HG03460 (cell line): ENCODE data around the gene FOXK2.
"Not testable (repeated sequence)": the region's sequence is repeated elsewhere in the genome, so short reads cannot be mapped to it uniquely, and the experiment has no call there.

Source experiments
- ATAC-seq: cut with Tn5 transposase; IDR thresholded peaks from one replicate; pipeline ENCODE4 v1.9.1; 2021; ENCODE audit not compliant: unreplicated experiment

FOXK2 gene

DNA sequence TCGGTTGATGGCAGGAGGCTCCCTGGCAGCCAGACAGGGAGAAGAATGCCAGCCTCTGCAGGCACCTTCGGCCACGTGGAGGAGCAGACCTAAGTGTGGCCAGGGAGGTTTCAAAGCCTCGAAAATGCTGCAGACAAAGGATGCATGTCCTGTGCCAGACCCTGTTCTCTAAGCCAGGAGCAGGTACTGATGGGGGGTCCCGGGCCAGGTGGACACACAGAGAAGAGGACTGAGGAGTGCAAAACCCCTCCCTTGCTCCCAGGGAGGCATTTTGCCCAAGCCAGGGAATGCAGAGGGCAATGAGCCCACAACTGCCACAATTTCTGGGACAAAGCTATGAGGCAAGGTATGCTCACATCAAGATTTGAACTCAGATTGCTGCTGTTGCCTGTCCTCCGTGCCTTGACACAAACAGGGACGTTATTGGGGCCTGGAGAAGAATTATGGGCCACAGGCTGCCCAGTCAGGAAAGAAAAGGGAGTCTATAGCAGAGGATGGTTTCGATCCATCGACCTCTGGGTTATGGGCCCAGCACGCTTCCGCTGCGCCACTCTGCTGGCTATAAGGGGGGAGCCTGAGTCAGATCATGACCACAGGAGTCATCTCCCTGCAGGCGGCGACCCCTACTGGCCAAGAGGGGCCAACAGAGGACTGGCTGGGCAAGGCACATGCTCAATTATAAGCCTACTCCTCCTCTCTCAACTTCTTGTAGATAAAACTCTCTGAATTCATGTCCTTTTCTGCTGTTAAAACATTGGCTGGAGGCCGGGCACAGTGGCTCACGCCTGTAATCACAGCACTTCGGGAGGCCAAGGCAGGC lies 25.1 kb upstream of the FOXK2 start:
- ATAC-seq: peak; percentile 51

DNA sequence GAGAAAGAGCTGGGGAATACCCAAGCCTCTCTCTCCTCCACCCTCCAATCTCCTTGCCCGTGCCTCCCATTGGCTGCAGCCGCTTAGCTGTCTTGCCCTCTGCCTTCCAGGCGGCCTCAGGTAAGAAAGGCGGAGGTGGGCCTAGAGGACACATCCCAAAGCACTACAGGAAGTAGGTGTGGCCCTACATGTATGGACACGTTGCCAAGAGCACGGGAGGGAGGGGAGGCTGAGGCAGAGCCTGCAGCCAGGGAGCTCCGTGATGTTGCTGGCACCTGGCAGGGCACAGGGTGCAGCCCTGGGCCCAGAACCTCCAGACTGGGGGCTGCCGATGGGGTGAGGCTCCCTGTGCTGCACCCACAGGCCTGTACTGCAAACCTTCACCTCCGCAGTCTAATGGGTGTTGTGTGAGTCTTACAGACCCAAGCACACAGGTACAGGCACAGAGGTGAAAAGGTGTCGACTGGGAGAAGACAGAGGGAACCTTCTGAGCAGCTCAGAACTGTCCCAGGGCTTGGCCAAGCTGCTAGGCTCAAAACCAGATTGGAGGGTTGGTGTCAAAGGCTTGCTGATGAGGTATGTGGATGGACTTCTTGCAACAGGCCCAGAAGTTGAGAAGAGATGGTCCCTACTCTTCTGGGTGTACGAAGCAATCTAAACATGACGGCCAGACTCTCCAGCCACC lies 23.5 kb upstream of the FOXK2 start:
- no peak for ATAC-seq

DNA sequence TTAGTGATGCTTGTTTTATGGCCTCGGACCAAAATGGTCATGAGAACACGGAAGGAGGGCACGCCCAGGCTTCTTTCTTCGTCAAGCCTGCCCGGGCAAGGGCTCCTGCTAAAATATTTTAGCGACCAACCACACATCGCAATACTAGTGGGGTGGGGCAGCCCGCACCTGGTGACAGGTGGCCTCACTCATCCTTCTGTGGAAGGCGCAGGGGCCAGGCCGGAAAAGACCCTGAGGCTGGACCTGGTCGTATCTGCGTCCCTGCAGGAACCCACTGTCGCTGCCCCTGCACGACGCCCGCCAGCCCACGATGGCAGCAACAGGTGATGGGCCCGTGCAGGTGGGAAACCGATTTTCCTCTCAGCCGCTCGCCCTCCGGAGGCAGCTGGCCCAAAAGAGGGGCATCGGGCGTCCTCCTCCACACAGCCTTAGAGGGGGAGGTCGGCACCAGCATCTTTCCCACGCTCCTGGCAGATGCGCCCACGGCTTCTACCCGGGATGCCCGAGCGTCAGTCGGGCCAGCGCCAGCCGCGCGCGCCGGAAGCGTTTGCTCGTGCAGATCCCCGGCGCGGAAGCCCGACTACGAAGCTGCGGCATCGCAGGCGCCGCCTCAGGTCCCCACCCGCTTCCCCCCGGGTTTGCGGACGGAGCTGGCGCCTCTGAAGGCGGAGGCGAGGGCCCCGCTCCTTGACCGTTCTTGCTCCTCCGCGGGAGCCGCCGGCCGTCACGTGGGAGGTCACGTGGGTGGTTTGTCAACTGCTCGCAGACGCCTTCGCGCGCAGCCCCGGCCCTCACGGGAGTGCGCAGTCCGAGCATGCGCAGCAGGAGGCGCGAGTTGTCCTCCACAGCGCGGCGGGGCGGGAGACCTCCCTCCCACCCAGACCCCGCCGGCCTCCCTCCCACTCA lies 22.8 kb upstream of the FOXK2 start:
- peak; percentile 61 for ATAC-seq

DNA sequence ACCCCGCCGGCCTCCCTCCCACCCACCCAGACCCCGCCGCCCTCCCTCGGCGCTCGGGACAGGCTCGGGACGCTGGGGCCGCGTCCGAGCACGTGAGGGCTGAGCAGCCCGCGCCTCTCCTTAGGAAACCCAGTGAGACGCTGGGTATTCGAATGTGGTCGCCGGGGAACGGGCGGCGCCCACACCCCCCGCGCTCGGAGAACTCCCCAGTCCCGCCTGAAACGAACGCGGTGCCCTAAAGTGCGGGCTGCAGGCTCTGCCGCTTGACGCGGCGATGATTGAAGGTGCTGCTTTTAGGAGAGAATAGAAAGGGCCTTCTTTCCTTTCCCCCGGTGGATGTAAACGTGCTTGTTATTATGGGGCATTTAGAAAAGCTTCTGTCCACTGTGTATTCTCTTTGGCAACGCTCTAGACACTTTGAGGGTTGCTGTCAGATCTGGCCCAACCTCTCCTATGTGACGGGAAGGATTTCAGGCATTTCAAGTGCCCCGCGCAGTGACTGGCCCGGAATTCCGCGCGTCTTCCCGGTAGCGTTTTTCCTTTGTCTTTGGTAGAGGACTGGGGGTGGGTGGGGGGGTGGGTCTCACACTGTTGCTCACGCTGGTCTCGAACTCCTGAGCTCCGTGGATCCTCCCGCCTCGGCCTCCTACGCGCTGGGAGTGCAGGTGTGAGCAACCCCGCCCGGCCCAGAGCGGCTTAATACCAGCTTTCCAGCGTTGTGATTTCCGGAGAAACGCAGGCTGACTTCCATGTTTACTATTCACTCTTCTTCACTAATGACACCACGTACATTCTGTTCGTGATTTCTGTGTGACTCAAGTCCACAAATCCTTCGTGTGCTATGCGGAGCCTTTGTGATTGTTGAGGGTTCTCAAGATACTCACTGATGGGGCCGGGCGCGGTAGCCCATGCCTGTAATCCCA lies 21.8 kb upstream of the FOXK2 start:
- ATAC-seq: peak; percentile 6

DNA sequence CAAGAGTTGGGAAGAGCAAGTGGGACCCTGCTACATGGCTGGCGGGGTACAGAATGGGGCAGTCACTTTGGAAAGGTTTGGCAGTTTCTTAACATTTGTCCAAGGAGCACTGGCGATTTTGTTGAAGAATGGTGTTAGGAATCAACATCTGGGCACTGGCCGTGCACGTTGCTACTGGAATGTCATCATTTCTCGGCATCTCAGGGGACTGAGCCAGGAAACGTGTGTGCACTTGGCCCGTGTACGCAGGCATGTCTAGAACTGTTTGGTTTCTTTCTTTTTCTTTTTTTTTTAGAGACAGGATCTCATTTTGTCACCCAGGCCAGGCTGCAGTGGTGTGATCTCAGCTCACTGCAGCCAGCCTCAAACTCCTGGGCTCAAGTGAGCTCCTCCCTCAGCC lies 17.3 kb upstream of the FOXK2 start:
- ATAC-seq: no peak

DNA sequence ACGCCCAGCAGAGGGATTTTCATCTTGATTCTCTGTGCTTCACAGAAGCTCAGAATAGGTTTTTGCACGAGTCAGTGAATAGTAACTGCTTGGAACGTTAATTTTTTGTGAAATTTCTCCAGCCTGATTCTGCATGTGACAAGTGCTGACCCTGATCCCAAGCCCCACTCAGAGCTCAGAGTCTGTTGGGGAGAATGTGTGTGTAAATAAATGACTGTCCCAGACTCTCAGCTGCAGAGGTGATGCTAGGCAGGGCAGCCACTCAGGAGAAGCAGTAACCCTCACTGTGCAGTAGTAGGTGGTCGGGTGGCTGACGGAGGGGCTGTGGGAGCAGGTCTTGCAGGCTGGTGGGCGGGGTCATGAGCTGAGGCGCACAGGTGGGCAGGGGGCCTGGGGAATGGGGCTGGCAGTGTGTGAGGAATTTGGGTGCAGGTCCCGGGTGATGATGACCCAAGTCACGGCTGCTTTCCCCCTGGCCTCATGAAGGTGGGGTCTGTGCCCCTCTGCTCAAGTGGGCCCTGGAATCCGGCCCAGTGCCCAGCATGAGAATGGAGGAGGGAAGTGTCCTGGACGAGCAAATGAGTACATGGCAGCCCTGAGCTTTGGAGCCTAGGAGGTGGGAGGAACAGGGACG lies 16.3 kb upstream of the FOXK2 start:
- ATAC-seq: no peak

DNA sequence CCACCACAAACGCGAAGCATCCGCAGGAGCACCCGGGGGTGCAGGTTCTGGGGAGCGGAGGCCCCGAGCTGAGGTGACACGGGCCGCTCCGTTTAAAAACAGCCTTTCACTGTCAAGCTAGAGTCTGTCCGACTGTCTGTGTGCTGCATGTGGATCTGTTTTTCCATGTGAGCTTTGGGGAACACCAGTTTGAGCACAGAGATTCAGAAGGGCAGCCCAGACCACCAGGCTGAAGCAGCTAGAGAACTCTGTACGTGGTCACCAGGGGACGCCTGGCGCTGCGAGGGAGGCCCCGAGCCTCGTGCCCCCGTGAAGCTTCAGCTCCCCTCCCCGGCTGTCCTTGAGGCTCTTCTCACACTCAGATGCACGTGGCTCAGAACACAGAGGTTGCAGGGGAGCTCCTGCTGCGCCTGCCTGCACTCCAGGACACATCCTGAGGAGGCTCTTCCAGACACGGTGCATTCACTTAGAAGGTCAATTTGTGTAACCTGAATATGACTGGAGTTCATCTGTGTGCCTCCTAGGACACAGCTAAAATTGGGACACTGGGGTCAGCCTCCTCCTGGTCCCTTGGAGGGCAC lies 15.7 kb upstream of the FOXK2 start:
- ATAC-seq: no peak

DNA sequence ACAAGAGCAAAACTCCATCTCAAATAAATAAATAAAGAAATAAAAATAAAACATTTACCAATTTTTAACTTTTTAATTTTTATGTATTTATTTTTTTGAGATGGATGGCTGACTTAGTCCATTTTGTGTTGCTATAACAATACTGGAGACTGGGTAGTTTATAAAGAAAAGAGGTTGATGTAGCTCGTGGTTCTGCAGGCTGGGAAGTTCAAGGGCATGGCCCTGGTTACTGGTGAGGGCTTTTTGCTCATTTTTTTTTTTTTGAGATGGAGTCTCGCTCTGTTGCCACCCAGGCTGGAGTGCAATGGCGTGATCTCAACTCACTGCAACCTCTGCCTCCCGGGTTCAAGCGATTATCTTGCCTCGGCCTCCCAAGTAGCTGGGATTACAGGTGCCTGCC lies 14.2 kb upstream of the FOXK2 start:
- no peak for ATAC-seq

DNA sequence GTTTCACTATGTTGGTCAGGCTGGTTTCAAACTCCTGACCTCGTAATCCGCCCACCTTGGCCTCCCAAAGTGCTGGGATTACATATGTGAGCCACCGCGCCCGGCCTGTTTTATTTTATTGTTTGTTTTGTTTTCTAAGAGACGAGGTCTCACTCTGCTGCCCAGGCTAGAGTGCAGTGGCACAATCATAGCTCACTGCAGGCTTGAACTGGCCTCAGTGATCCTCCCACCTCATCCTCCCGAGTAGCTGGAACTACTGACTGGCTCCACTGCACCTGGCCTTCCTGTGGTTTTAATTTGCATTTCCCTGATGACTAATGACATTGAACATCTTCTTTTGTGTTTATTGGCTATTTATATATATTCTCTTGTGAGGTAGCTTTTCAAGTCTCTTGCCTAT lies 13.1 kb upstream of the FOXK2 start:
- ATAC-seq: peak; percentile 90

DNA sequence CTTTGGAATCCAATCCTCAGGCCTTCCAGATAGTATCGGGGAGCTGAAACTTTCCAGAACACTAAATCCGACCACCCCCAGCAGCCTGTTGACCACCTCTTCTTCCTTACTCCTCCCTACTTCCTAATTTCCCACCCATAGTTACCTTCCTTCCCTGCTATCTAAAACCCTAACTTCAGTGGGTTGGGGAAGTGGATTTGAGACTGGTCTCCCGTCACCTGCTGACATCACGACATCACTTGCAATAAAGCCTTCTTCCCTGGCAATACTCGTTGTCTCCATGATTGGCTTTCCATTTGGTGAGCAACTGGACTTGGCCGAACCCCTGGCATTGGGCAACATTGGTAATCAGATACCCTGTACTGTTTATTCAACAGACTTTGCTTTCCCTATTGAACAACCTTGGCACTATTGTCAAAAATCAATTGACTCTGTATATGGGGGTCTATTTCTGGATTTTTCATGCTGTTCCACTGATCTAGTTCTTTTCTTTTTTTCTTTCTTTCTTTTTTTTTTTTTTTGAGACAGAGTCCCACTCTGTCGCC lies 11.8 kb upstream of the FOXK2 start:
- no peak for ATAC-seq

DNA sequence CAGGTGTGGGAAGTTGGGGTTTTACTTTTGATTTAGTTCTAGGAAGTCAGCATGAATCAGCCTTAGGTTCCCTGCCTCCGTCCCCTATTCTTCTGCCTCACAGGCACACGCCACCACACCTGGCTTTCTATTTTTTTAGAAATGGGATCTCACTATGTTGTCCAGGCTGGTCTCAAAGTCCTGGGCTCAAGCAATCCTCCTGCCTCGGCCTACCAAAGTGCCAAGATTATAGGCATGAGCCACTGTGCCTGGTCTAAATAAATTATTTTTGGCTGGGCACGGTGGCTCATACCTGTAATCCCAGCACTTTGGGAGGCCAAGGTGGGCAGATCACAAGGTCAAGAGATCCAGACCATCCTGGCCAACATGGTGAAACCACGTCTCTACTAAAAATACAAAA lies 7.9 kb upstream of the FOXK2 start:
- ATAC-seq: not testable (repeated sequence)

DNA sequence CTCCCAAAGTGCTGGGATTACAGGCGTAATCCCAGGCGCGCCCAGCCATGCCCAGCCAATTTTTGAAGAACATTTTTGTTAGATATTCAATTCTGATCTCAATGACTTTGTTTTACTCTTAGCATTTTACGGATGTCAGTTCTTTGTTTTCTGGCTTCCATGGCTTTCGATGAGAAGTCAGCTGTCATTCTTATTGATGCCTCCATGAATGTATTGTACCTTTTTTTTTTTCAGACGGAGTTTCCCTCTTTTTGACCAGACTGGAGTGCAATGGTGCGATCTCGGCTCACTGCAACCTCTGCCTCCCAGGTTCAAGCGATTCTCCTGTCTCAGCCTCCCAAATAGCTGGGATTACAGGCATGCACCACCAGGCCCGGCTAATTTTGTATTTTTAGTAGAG lies 5.7 kb upstream of the FOXK2 start:
- ATAC-seq: not testable (repeated sequence)

DNA sequence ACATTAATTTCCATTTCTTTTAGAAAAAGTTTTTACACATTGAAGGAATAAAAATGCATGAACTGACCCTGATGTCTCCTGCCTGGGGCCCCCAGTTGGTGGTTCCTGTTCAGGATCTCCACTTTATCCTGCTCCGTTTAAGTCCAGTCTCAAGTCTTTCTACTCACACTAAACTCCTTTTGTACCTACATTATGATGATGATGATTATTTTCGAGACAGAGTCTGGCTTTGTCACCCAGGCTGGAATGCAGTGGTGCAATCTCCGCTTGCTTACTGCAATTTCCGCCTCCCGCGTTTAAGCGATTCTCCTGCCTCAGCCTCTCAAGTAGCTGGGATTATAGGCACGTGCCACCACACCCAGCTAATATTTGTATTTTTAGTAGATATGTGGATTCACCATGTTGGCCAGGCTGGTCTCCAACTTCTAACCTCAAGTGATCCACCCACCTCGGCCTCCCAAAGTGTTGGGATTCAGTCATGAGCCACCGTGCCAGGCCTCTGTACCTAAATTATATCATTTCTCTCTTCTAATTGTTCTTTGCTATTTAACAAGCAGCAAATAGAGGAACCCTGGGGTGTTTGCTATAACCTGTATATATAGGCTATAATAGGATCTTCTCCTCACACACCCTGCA lies 2.2 kb upstream of the FOXK2 start:
- no peak for ATAC-seq

DNA sequence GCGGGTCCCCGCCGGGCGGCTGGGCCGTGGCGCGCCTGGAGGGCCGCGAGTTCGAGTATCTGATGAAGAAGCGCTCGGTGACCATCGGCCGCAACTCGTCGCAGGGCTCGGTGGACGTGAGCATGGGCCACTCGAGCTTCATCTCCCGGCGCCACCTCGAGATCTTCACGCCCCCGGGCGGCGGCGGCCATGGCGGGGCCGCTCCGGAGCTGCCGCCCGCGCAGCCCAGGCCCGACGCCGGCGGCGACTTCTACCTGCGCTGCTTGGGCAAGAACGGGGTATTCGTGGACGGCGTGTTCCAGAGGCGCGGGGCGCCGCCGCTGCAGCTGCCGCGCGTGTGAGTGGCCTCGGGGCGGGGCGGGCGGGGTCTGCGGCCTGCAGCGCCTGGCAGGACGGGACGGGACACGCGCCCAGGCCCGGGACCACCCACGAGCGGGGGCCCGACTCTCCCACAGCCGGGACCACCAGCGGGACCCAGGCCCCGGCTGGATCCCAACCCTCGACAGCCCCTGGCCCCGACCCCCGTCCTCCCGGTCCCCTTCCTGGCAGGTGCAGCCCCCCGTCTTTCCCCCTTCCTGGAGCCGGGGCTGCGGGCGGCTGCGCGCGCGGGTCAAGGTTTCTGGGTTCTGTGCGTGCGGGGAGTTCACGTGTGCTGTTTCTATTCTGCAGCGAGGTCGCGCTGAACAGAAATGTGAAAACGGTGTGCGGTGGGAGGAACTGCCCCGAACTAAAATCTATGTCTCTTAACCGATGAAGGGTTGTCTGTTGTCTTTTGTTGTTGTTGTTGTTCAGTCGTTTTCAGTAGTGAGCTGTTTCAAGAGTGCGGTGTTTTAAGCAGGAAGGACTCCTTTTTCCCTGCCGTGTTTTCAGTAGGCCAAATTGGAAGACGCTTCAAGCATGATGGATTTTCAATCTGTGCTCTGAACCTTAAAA lies 705 bp downstream of the FOXK2 start:
- no peak for ATAC-seq

DNA sequence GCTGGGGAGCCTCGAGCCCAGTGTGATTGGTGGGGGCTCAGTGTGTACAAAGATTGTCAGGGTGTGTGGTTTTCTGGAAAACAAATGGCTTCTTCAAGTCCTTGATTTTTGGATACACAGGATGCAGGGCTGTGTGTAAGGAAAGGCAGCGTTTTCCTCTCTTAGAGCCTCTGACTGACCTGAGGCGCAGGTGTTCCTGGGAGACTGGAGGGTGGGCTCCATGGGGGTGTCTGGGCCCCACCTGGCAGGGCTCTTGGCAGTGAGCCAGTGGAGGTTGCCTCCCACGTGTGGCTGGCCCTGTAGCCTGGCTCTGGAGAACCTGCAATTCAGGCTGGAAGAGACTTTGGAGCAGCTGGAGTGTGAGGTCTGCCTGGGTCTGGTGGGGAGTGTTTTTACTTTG lies 5.0 kb downstream of the FOXK2 start:
- no peak for ATAC-seq

DNA sequence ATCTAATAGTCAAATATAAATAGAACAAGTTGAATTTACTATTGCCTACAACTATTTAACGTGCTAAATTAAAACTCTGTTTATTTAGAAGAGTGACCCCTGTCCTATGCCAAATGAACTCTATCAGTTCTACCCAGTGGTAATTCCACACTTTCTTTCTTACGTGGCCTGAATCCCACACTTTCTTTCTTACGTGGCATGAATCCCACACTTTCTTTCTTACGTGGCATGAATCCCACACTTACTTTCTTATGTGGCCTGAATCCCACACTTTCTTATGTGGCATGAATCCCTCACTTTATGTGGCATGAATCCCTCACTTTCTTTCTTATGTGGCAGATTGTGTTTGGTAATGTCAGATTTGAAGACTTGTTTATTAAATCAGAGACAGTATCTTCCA lies 6.2 kb downstream of the FOXK2 start:
- no peak for ATAC-seq

DNA sequence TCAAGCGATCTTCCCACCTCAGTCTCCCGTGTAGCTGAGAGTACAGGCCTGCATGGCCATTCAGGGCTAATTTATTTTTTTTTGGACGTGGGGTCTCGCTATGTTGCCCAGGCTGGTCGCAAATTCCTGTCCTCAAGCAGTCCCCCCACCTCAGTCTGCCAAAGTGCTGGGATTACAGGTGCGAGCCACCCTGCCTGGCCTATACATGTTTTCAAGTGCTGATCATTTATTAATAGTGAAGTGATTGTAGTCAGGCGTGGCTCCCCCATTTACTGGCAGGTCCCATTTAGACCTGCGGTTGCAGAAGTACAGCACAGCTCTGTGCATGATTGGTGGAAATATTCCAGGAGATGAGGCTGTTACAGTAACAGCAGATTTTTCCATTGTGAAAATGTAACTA lies 8.4 kb downstream of the FOXK2 start:
- no peak for ATAC-seq
